Osteocyte (in vitro differentiated cells): Measurements from ENCODE around the gene CABP1. TPM values are rescaled to one million over a fixed set of nuclear protein-coding genes. Genes with fewer than 3 reads are reported as not detected.

Experiments
- DNase-seq: peaks from one replicate; pipeline ENCODE4 v3.0.0; 2021; ENCODE audit warnings: mixed read lengths; ENCODE audit not compliant: unreplicated experiment; ENCODE audit errors: extremely low spot score
- H3K27ac Mint-ChIP-seq: one replicate; pipeline ENCODE4 v1.8.0; 2021; ENCODE audit warnings: mild to moderate bottlenecking, mixed read lengths; ENCODE audit not compliant: unreplicated experiment
- H3K27me3 Mint-ChIP-seq: one replicate; pipeline ENCODE4 v1.8.0; 2021; ENCODE audit warnings: mixed read lengths; ENCODE audit not compliant: unreplicated experiment
- H3K36me3 Mint-ChIP-seq: one replicate; pipeline ENCODE4 v1.8.0; 2021; ENCODE audit warnings: mixed read lengths; ENCODE audit not compliant: unreplicated experiment
- H3K4me1 Mint-ChIP-seq: one replicate; pipeline ENCODE4 v1.8.0; 2021; ENCODE audit warnings: mixed read lengths; ENCODE audit not compliant: unreplicated experiment
- H3K4me3 Mint-ChIP-seq: one replicate; pipeline ENCODE4 v1.8.0; 2021; ENCODE audit warnings: mild to moderate bottlenecking, moderate library complexity, mixed read lengths; ENCODE audit not compliant: unreplicated experiment
- H3K9me3 Mint-ChIP-seq: one replicate; pipeline ENCODE4 v1.8.0; 2021; ENCODE audit warnings: mixed read lengths; ENCODE audit not compliant: unreplicated experiment
- total RNA-seq: library from RNA; stranded (reverse); gene quantifications from 2 replicates; pipeline ENCODE4 v1.2.1, GENCODE V29; 2021
- TF ChIP-seq, protein P1 (sequence below): fragments of 200-600 bp; sonication (generic); IDR thresholded peaks from 2 replicates; pipeline ENCODE4 v1.5.0; 2021; ENCODE audit warnings: antibody characterized with exemption, mild to moderate bottlenecking, moderate library complexity

CABP1 gene
- total RNA-seq, 1 donor from 2014 or later = not detected

DNA sequence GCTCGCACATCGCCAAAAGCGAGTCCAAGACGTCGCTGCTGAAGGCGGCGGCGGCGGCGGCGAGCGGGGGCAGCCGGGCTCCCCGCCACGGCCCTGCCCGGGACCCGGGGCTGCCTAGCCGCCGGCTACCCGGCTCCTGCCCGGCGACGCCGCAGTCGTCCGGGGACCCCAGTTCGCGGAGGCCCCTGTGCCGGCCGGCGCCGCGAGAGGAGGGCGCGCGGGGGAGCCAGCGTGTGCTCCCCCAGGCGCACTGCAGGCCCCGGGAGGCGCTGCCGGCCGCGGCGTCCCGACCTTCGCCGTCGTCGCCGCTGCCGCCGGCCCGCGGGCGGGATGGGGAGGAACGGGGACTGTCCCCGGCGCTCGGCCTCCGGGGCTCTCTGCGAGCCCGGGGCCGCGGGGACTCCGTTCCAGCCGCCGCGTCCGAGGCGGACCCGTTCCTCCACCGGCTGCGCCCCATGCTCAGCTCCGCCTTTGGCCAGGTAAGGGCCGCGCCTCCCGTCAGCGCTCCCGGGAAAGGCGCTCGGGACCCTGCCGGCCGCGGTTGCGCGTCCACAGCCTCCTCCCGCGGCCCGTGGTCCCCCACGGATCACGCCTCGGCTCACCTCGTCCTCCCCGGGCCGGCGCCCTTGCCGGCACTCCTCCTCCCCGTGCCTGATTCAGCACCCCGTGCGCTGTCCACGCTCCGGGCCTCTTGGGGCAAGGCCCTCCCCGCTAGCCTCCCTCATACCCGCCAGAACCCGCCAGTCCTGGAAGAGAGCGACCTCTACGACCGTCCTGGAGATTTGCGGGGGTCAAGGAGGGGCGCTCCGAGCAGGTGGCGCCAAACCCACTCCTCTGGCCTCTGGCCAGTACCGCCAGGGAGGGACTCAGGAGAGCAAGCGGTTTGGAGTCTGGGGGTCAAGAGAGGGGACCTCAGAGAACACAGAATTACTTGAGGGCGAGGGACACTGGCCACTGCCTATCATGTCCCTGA is 721 bp downstream of the CABP1 start:
- TF ChIP-seq, protein P1, sequence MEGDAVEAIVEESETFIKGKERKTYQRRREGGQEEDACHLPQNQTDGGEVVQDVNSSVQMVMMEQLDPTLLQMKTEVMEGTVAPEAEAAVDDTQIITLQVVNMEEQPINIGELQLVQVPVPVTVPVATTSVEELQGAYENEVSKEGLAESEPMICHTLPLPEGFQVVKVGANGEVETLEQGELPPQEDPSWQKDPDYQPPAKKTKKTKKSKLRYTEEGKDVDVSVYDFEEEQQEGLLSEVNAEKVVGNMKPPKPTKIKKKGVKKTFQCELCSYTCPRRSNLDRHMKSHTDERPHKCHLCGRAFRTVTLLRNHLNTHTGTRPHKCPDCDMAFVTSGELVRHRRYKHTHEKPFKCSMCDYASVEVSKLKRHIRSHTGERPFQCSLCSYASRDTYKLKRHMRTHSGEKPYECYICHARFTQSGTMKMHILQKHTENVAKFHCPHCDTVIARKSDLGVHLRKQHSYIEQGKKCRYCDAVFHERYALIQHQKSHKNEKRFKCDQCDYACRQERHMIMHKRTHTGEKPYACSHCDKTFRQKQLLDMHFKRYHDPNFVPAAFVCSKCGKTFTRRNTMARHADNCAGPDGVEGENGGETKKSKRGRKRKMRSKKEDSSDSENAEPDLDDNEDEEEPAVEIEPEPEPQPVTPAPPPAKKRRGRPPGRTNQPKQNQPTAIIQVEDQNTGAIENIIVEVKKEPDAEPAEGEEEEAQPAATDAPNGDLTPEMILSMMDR = no peak
- Mint-ChIP-seq H3K36me3 (no peaks in the 10 kb centered on the region), H3K9me3 (no peaks in the 10 kb centered on the region), H3K4me3 (peak overlapping the region; percentile 68), H3K4me1 (peaks cover 6% of the 10 kb centered on the region), H3K27ac (no peak overlapping the region), H3K27me3 (peaks cover 57% of the 10 kb centered on the region)
- DNase-seq = no peak

DNA sequence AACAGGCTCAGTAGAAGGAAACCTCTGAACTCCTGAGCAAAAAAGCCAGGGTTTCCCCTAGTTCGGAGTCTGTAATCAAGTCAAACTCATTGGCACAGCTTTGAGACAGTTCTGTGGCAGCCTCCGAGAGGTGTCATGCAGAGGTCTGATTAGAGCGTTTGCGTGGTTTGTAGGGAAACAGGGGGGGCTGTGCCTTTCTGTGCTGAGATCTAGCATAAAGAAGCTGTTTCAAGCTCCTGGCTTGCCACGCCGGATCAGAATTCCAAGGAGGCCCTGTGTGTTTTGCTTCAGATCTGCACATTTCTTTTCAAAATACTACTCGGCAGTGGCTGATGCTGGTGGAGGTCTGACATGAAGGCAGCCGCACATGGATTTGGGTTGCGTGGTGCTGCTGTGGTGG is 1.7 kb downstream of the CABP1 start:
- Mint-ChIP-seq H3K27ac (no peak overlapping the region), H3K36me3 (no peaks in the 10 kb centered on the region), H3K4me1 (peaks cover 6% of the 10 kb centered on the region), H3K4me3 (no peak overlapping the region), H3K27me3 (peaks cover 58% of the 10 kb centered on the region), H3K9me3 (no peaks in the 10 kb centered on the region)
- no peak for DNase-seq
- TF ChIP-seq, protein P1 = no peak

DNA sequence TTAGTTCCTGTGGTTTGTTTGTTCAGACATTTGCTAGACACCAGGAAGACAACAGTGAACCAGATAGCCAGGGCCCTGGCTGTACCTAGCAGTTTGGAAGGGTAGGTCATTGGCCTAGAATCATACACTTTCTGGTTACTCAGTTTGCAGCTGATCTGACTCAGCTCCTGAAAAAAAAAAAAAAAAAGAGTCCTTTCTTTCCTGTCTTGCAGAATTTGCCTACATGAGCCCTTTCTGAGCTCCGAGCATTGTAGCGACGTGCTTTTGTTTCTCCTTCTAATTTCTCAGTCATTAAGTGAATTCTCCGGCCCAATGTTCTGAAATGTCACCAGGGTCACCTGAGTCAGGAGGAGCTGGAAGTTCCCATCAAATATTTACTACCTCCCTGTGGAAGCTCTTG is 2.4 kb downstream of the CABP1 start:
- DNase-seq = no peak
- Mint-ChIP-seq H3K4me3 (no peak overlapping the region), H3K9me3 (no peaks in the 10 kb centered on the region), H3K27ac (no peak overlapping the region), H3K4me1 (peaks cover 6% of the 10 kb centered on the region), H3K27me3 (peaks cover 54% of the 10 kb centered on the region), H3K36me3 (no peaks in the 10 kb centered on the region)
- TF ChIP-seq, protein P1 = no peak

DNA sequence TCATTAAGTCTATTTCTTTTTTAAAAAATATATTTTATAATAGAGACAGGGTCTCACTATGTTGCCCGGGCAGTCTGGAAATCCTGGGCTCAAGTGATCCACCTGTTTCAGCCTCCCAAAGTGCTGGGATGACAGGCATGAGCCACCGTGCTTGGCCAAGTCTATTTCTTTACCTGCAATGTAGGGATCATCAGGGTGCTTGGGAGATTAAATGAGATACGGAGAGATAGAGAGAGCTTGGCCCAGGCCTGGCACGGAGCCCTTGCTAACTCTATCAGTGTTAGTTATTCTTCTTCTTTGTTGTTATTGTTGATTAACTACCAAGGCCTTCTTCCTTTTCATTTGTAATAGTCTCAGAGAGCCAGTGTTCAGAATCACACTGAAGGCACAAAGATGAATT is 3.1 kb downstream of the CABP1 start:
- no peak overlapping the region for H3K27ac Mint-ChIP-seq
- no peaks in the 10 kb centered on the region for H3K9me3 Mint-ChIP-seq
- TF ChIP-seq, protein P1 = no peak
- H3K27me3 Mint-ChIP-seq = peaks cover 50% of the 10 kb centered on the region
- H3K4me1 Mint-ChIP-seq = peaks cover 6% of the 10 kb centered on the region
- DNase-seq = no peak
- no peaks in the 10 kb centered on the region for H3K36me3 Mint-ChIP-seq
- H3K4me3 Mint-ChIP-seq = no peak overlapping the region

DNA sequence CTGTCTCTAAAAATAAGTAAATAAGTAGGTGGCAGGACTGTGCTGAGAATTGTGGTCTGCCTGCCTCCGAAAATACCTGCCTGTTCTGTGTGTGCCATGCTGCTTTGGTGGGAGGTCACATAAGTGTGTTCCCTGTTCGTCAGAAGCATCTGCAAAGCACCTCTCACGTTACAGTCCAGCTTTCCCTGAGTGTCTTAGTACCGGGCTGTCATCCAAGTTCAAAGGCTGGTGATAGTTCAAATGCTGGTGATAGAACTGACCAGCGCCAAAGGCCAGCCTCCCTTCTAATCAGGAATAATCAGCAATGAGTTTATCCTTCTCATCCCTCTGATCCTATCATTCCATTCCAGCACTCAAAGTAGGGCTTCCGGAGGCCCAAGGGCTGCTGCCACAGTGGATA is 5.6 kb downstream of the CABP1 start:
- no peak overlapping the region for H3K4me3 Mint-ChIP-seq
- TF ChIP-seq, protein P1 = no peak
- no peak overlapping the region for H3K27ac Mint-ChIP-seq
- H3K9me3 Mint-ChIP-seq = no peaks in the 10 kb centered on the region
- no peaks in the 10 kb centered on the region for H3K36me3 Mint-ChIP-seq
- H3K27me3 Mint-ChIP-seq = peaks cover 51% of the 10 kb centered on the region
- H3K4me1 Mint-ChIP-seq = peaks cover 12% of the 10 kb centered on the region
- no peak for DNase-seq
